ENCODE measurements around the gene INPP5J.

The INPP5J gene

GRCh38 chr22:31143038-31143437 is 20.3 kb downstream of the INPP5J start:
- H3K4me3 ChIP-seq (ENCODE audit: low read length), result no peak overlapping the region
- no peak for DNase-seq (ENCODE audit: low read depth)
- TF ChIP-seq, protein P1, sequence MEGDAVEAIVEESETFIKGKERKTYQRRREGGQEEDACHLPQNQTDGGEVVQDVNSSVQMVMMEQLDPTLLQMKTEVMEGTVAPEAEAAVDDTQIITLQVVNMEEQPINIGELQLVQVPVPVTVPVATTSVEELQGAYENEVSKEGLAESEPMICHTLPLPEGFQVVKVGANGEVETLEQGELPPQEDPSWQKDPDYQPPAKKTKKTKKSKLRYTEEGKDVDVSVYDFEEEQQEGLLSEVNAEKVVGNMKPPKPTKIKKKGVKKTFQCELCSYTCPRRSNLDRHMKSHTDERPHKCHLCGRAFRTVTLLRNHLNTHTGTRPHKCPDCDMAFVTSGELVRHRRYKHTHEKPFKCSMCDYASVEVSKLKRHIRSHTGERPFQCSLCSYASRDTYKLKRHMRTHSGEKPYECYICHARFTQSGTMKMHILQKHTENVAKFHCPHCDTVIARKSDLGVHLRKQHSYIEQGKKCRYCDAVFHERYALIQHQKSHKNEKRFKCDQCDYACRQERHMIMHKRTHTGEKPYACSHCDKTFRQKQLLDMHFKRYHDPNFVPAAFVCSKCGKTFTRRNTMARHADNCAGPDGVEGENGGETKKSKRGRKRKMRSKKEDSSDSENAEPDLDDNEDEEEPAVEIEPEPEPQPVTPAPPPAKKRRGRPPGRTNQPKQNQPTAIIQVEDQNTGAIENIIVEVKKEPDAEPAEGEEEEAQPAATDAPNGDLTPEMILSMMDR (conservative IDR thresholded peaks at IDR 0.05; ENCODE audit: low read depth, low read length), result no peak

- TF ChIP-seq, protein P1 (conservative IDR thresholded peaks at IDR 0.05; ENCODE audit: low read depth, low read length), result no peak
- no peak overlapping the region for H3K4me3 ChIP-seq (ENCODE audit: low read length)
- DNase-seq (ENCODE audit: low read depth), result no peak
These were observed 20.8 kb downstream of the INPP5J start for GRCh38 chr22:31143537-31143936.

- no peak for DNase-seq (ENCODE audit: low read depth)
These were observed 21.5 kb downstream of the INPP5J start for GRCh38 chr22:31144223-31144622.

GRCh38 chr22:31148488-31148887 is 25.7 kb downstream of the INPP5J start:
- no peak for DNase-seq (ENCODE audit: low read depth)
- H3K4me3 ChIP-seq (ENCODE audit: low read length), result no peak overlapping the region
- TF ChIP-seq, protein P1 (conservative IDR thresholded peaks at IDR 0.05; ENCODE audit: low read depth, low read length), result no peak

More at GRCh38 chr22:31144223-31144622, 21.5 kb downstream of the INPP5J start:
- TF ChIP-seq, protein P1 (conservative IDR thresholded peaks at IDR 0.05; ENCODE audit: low read depth, low read length), result no peak
- H3K4me3 ChIP-seq (ENCODE audit: low read length), result no peak overlapping the region

- H3K4me3 ChIP-seq (ENCODE audit: low read length), result no peak overlapping the region
- TF ChIP-seq, protein P1 (conservative IDR thresholded peaks at IDR 0.05; ENCODE audit: low read depth, low read length), result peak; percentile 99
- DNase-seq (ENCODE audit: low read depth), result peak; percentile 39
These were observed 26.3 kb downstream of the INPP5J start for GRCh38 chr22:31148953-31149627.

DNA sequence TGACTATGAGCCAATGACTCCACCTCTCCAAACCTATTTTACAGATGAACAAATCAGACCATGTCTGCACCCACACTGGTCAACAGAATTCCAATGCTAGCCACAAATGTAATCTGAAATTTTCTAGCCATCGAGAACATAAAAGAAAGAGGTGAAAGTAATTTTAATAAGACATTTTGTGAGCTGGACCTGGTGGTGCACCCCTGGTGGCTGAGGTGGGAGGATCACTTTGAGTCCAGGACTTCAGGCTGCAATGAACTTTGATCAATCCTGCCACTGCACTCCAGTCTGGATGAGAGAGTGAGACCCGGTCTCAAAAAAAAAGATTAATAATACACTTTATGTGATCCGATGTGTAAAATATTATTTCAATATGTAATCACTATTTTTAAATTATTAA is 27.8 kb downstream of the INPP5J start:
- H3K4me3 ChIP-seq (ENCODE audit: low read length), result no peak overlapping the region
- DNase-seq (ENCODE audit: low read depth), result no peak
- TF ChIP-seq, protein P1 (conservative IDR thresholded peaks at IDR 0.05; ENCODE audit: low read depth, low read length), result peak; percentile 59

GRCh38 chr22:31151872-31152271 is 29.1 kb downstream of the INPP5J start:
- TF ChIP-seq, protein P1 (conservative IDR thresholded peaks at IDR 0.05; ENCODE audit: low read depth, low read length), result no peak
- DNase-seq (ENCODE audit: low read depth), result no peak
- no peak overlapping the region for H3K4me3 ChIP-seq (ENCODE audit: low read length)
